LNCaP clone FGC (cell line): ENCODE data around the gene ETNK1.
"Not testable (repeated sequence)": the region's sequence is repeated elsewhere in the genome, so short reads cannot be mapped to it uniquely, and the experiment has no call there.

Experiments
- DNase-seq: peaks from one replicate; pipeline ENCODE4 v3.0.0-alpha.2; 2011; ENCODE audit warnings: low read depth
- H3K4me3 ChIP-seq: 2 replicates; pipeline ENCODE4 v1.5.1; 2011; ENCODE audit warnings: mild to moderate bottlenecking, low read depth, low read length, control low read depth
- CTCF ChIP-seq: IDR thresholded peaks from 2 replicates; pipeline ENCODE4 v1.5.1; 2012; ENCODE audit warnings: mild to moderate bottlenecking; ENCODE audit not compliant: control insufficient read depth, insufficient read depth; ENCODE audit errors: extremely low read depth

ETNK1 gene

GRCh38 chr12:22684140-22685118 lies 59.5 kb downstream of the ETNK1 start:
- peak; percentile 58 for TF ChIP-seq CTCF
- no peak overlapping the region for H3K4me3 ChIP-seq
- DNase-seq = peak; percentile 28

GRCh38 chr12:22686193-22686592 lies 61.2 kb downstream of the ETNK1 start:
- no peak overlapping the region for H3K4me3 ChIP-seq
- TF ChIP-seq CTCF = no peak
- DNase-seq = no peak

- no peak overlapping the region for H3K4me3 ChIP-seq
- TF ChIP-seq CTCF = no peak
Measured at GRCh38 chr12:22687361-22688076, 62.5 kb downstream of the ETNK1 start.

GRCh38 chr12:22689876-22690275 lies 64.9 kb downstream of the ETNK1 start:
- H3K4me3 ChIP-seq = no peak overlapping the region
- TF ChIP-seq CTCF = no peak
- DNase-seq = no peak

More at GRCh38 chr12:22687361-22688076, 62.5 kb downstream of the ETNK1 start:
- DNase-seq = no peak

GRCh38 chr12:22691319-22691718 lies 66.3 kb downstream of the ETNK1 start:
- no peak for TF ChIP-seq CTCF
- no peak for DNase-seq
- H3K4me3 ChIP-seq = no peak overlapping the region

GRCh38 chr12:22692467-22692866 lies 67.5 kb downstream of the ETNK1 start:
- H3K4me3 ChIP-seq, DNase-seq: not testable (repeated sequence)

GRCh38 chr12:22692964-22693555 lies 68.1 kb downstream of the ETNK1 start:
- TF ChIP-seq CTCF = no peak
- H3K4me3 ChIP-seq = no peak overlapping the region
- no peak for DNase-seq
